ENCODE results near the gene EBF3.

EBF3 gene

GRCh38 chr10:129915526-129916378, 48.3 kb downstream of the EBF3 start:
- WGBS, 2 experiments (ENCODE audit: insufficient coverage in 2 of 2), result 93 to 94% methylated on average over 16 to 20 of the region's 27 CpGs

DNA sequence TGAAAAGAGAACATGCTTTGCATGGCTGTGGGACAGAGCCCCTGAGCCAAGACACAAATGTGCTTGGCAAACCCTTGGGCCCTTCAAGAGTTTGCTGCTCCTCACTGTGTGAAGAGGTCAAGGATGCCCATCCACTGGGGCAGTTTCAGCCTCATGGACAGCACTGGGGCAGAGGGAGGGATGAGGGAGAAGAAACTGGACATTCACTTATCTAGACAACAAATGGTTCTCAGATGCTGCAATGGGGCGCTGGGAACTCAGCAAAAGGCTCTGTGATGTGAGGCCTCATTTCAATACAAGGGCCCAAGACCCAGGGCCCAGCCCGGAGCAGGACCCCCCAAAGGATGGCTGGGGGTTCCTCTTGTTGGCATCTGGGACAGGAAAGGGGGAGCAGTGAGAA, 49.1 kb downstream of the EBF3 start:
- no peaks in the 10 kb centered on the region for H3K9me3 ChIP-seq (ENCODE audit: control insufficient read depth, low read length)
- H3K36me3 ChIP-seq (ENCODE audit: control insufficient read depth, insufficient read depth, low read length), result no peaks in the 10 kb centered on the region
- H3K4me1 ChIP-seq (ENCODE audit: control insufficient read depth, insufficient read depth, low read length, poor library complexity, severe bottlenecking), result peaks cover 12% of the 10 kb centered on the region
- no peak overlapping the region for H3K4me3 ChIP-seq (ENCODE audit: extremely low read depth, insufficient read depth, low read length, poor library complexity, severe bottlenecking)
- 83% methylated on average over 1 of the region's 2 CpGs; no CpG with 5 or more reads in 1 of the 2 experiments for WGBS, 2 experiments (ENCODE audit: insufficient coverage in 2 of 2)
- H3K27ac ChIP-seq (ENCODE audit: low read depth, low read length, severe bottlenecking), result no peak overlapping the region

More at GRCh38 chr10:129915526-129916378, 48.3 kb downstream of the EBF3 start:
- H3K27ac ChIP-seq (ENCODE audit: low read depth, low read length, severe bottlenecking), result no peak overlapping the region
- no peaks in the 10 kb centered on the region for H3K36me3 ChIP-seq (ENCODE audit: control insufficient read depth, insufficient read depth, low read length)
- no peaks in the 10 kb centered on the region for H3K9me3 ChIP-seq (ENCODE audit: control insufficient read depth, low read length)
- no peak overlapping the region for H3K4me3 ChIP-seq (ENCODE audit: extremely low read depth, insufficient read depth, low read length, poor library complexity, severe bottlenecking)
- peaks cover 12% of the 10 kb centered on the region for H3K4me1 ChIP-seq (ENCODE audit: control insufficient read depth, insufficient read depth, low read length, poor library complexity, severe bottlenecking)

GRCh38 chr10:129914153-129914855, 49.8 kb downstream of the EBF3 start:
- Histone ChIP-seq H3K9me3 (ENCODE audit: control insufficient read depth, low read length) (no peaks in the 10 kb centered on the region), H3K27ac (ENCODE audit: low read depth, low read length, severe bottlenecking) (no peak overlapping the region), H3K4me3 (ENCODE audit: extremely low read depth, insufficient read depth, low read length, poor library complexity, severe bottlenecking) (no peak overlapping the region), H3K4me1 (ENCODE audit: control insufficient read depth, insufficient read depth, low read length, poor library complexity, severe bottlenecking) (peaks cover 12% of the 10 kb centered on the region), H3K36me3 (ENCODE audit: control insufficient read depth, insufficient read depth, low read length) (no peaks in the 10 kb centered on the region)
- WGBS, 2 experiments (ENCODE audit: insufficient coverage in 2 of 2), result 93 to 100% methylated on average over 7 to 17 of the region's 19 CpGs

DNA sequence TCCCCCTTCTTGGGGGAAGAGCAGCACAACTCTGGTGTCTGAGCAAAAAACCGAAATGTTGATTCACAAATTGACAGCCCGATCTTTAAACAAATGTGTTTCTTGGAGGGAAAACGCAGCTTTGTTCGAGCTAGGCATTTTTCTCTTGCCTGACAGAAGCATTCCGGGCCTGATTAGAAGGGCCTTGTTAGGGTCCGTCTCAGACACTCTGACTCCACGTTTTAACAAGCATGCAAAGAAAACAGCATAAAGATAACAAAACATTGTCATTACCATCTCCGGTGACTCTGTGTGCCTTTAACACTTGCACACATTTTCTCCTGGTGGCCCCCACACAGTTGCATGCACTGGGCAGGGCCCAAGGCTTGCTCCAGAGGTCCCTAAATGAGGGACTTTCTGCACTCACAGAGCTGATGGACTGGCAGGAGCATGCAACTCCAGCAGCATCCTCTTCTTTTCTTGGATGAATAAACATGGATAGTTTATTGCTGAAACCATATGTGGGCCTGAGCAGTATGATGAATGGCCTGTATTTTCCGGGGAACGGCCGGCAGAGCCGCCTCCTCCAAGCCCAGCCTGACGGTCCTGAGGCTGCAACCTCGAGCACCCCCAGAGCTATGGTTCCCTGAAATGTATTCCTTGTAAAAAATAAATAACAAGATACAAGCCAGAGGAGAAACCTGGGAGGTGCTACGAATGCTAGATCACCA, 50.9 kb downstream of the EBF3 start:
- Histone ChIP-seq H3K27ac (ENCODE audit: low read depth, low read length, severe bottlenecking) (peak overlapping the region; percentile 70), H3K4me3 (ENCODE audit: extremely low read depth, insufficient read depth, low read length, poor library complexity, severe bottlenecking) (no peak overlapping the region), H3K4me1 (ENCODE audit: control insufficient read depth, insufficient read depth, low read length, poor library complexity, severe bottlenecking) (peaks cover 12% of the 10 kb centered on the region), H3K9me3 (ENCODE audit: control insufficient read depth, low read length) (no peaks in the 10 kb centered on the region), H3K36me3 (ENCODE audit: control insufficient read depth, insufficient read depth, low read length) (no peaks in the 10 kb centered on the region)
- 68 to 71% methylated on average over 10 to 13 of the region's 15 CpGs for WGBS, 2 experiments (ENCODE audit: insufficient coverage in 2 of 2)

GRCh38 chr10:129912166-129912917, 51.7 kb downstream of the EBF3 start:
- H3K27ac ChIP-seq (ENCODE audit: low read depth, low read length, severe bottlenecking), result peak overlapping the region; percentile 70
- H3K4me1 ChIP-seq (ENCODE audit: control insufficient read depth, insufficient read depth, low read length, poor library complexity, severe bottlenecking), result peaks cover 12% of the 10 kb centered on the region
- no peak overlapping the region for H3K4me3 ChIP-seq (ENCODE audit: extremely low read depth, insufficient read depth, low read length, poor library complexity, severe bottlenecking)
- WGBS, 2 experiments (ENCODE audit: insufficient coverage in 2 of 2), result 52 to 69% methylated on average over 7 to 9 of the region's 11 CpGs
- no peaks in the 10 kb centered on the region for H3K9me3 ChIP-seq (ENCODE audit: control insufficient read depth, low read length)
- H3K36me3 ChIP-seq (ENCODE audit: control insufficient read depth, insufficient read depth, low read length), result no peaks in the 10 kb centered on the region

GRCh38 chr10:129911451-129912165, 52.5 kb downstream of the EBF3 start:
- Histone ChIP-seq H3K36me3 (ENCODE audit: control insufficient read depth, insufficient read depth, low read length) (no peaks in the 10 kb centered on the region), H3K4me1 (ENCODE audit: control insufficient read depth, insufficient read depth, low read length, poor library complexity, severe bottlenecking) (peaks cover 12% of the 10 kb centered on the region), H3K9me3 (ENCODE audit: control insufficient read depth, low read length) (no peaks in the 10 kb centered on the region), H3K4me3 (ENCODE audit: extremely low read depth, insufficient read depth, low read length, poor library complexity, severe bottlenecking) (no peak overlapping the region), H3K27ac (ENCODE audit: low read depth, low read length, severe bottlenecking) (peak overlapping the region; percentile 70)
- whole genome bisulfite sequencing, 2 experiments (ENCODE audit: insufficient coverage in 2 of 2), result 81 to 83% methylated on average over 17 to 18 of the region's 22 CpGs

- 91 to 92% methylated on average over 6 to 9 of the region's 10 CpGs for WGBS, 2 experiments (ENCODE audit: insufficient coverage in 2 of 2)
- no peak overlapping the region for H3K27ac ChIP-seq (ENCODE audit: low read depth, low read length, severe bottlenecking)
- no peaks in the 10 kb centered on the region for H3K9me3 ChIP-seq (ENCODE audit: control insufficient read depth, low read length)
- H3K36me3 ChIP-seq (ENCODE audit: control insufficient read depth, insufficient read depth, low read length), result no peaks in the 10 kb centered on the region
- peaks cover 12% of the 10 kb centered on the region for H3K4me1 ChIP-seq (ENCODE audit: control insufficient read depth, insufficient read depth, low read length, poor library complexity, severe bottlenecking)
- no peak overlapping the region for H3K4me3 ChIP-seq (ENCODE audit: extremely low read depth, insufficient read depth, low read length, poor library complexity, severe bottlenecking)
Measured at GRCh38 chr10:129910861-129911260, 53.2 kb downstream of the EBF3 start.

- Histone ChIP-seq H3K4me1 (ENCODE audit: control insufficient read depth, insufficient read depth, low read length, poor library complexity, severe bottlenecking) (peaks cover 12% of the 10 kb centered on the region), H3K9me3 (ENCODE audit: control insufficient read depth, low read length) (no peaks in the 10 kb centered on the region), H3K4me3 (ENCODE audit: extremely low read depth, insufficient read depth, low read length, poor library complexity, severe bottlenecking) (no peak overlapping the region), H3K27ac (ENCODE audit: low read depth, low read length, severe bottlenecking) (no peak overlapping the region), H3K36me3 (ENCODE audit: control insufficient read depth, insufficient read depth, low read length) (no peaks in the 10 kb centered on the region)
- whole genome bisulfite sequencing, 2 experiments (ENCODE audit: insufficient coverage in 2 of 2), result 95% methylated on average over 25 to 28 of the region's 28 CpGs
Measured at GRCh38 chr10:129909531-129910256, 54.4 kb downstream of the EBF3 start.

- Histone ChIP-seq H3K9me3 (ENCODE audit: control insufficient read depth, low read length) (no peaks in the 10 kb centered on the region), H3K4me1 (ENCODE audit: control insufficient read depth, insufficient read depth, low read length, poor library complexity, severe bottlenecking) (peaks cover 12% of the 10 kb centered on the region), H3K27ac (ENCODE audit: low read depth, low read length, severe bottlenecking) (no peak overlapping the region), H3K4me3 (ENCODE audit: extremely low read depth, insufficient read depth, low read length, poor library complexity, severe bottlenecking) (no peak overlapping the region), H3K36me3 (ENCODE audit: control insufficient read depth, insufficient read depth, low read length) (no peaks in the 10 kb centered on the region)
- WGBS, 2 experiments (ENCODE audit: insufficient coverage in 2 of 2), result 80 to 98% methylated on average over 2 to 3 of the region's 3 CpGs
Measured at GRCh38 chr10:129909080-129909479, 55.0 kb downstream of the EBF3 start.

All from mesodermal cell (in vitro differentiated cells).